Left lung (tissue), 10 donors: ENCODE results near the gene C1QTNF6. TPM values are rescaled to one million over a fixed set of nuclear protein-coding genes. Genes with fewer than 3 reads are reported as not detected.

Experiments
- ATAC-seq: fragments of 200-7000 bp; cut with Tn5 transposase; one replicate; pipeline ENCODE4 v1.9.1; 2020; ENCODE audit warnings: moderate library complexity
- DNase-seq, 4 donors: peaks; one replicate each; pipeline ENCODE4 v3.0.0-alpha.2; 2013 to 2020
- H3K27ac ChIP-seq, 2 donors: fragments of 200-600 bp; sonication (generic) in 1 of 2; one replicate each; pipeline versions ENCODE4 v1.5.0 to v1.8.0; 2020 to 2021
- H3K27me3 ChIP-seq, 2 donors: fragments of 200-600 bp; sonication (generic) in 1 of 2; one replicate each; pipeline versions ENCODE4 v1.5.0 to v1.8.0; 2020 to 2021
- H3K36me3 ChIP-seq, 2 donors: fragments of 200-600 bp; sonication (generic) in 1 of 2; one replicate each; pipeline versions ENCODE4 v1.5.0 to v1.8.0; 2020 to 2021
- H3K4me1 ChIP-seq, 2 donors: fragments of 200-600 bp; one replicate each; pipeline ENCODE4 v1.8.0; 2021
- H3K4me3 ChIP-seq, 2 donors: fragments of 200-600 bp; sonication (generic) in 1 of 2; one replicate each; pipeline versions ENCODE4 v1.5.0 to v1.8.0; 2020 to 2021; ENCODE audit warnings: mild to moderate bottlenecking in 1 of 2
- H3K9me3 ChIP-seq, 2 donors: fragments of 200-600 bp; sonication (generic) in 1 of 2; one replicate each; pipeline versions ENCODE4 v1.5.0 to v1.8.0; 2020 to 2021
- intact Hi-C, 2 donors: fragments of 100-400 bp; cut with DNase I; formaldehyde crosslinking; loops; one replicate each; pipeline versions ENCODE4 v1.11.2 to v1.14.2; 2022
- polyA plus RNA-seq, 6 donors: library from polyadenylated mRNA; unstranded; fragments of 120-200 nt; gene quantifications; one replicate each; pipeline ENCODE4 v1.2.1, GENCODE V29; 2013; ENCODE audit not compliant: insufficient read length in 6 of 6
- total RNA-seq, 2 donors: library from RNA; stranded (reverse); fragmentation: NEBNext Ultra II Directional; extraction: Animal tissue kit (Norgen Biotek cat#: 25700); gene quantifications; one replicate each; pipeline ENCODE4 v1.2.1, GENCODE V29; 2021
- TF ChIP-seq, protein P1 (sequence below), 2 donors: fragments of 200-600 bp; sonication (generic) in 1 of 2; IDR thresholded peaks; one replicate each; pipeline versions ENCODE4 v1.5.0 to v1.8.0; 2021; ENCODE audit warnings: antibody characterized with exemption in 2 of 2
- donor health status: DM: no; HTN: yes; CAD: no.
- donor health status: DM: no; HTN: no; CAD: no.

The C1QTNF6 gene
- total and polyA plus RNA-seq, 8 donors, result 7.2 to 28.8 (median 24.4) TPM

DNA sequence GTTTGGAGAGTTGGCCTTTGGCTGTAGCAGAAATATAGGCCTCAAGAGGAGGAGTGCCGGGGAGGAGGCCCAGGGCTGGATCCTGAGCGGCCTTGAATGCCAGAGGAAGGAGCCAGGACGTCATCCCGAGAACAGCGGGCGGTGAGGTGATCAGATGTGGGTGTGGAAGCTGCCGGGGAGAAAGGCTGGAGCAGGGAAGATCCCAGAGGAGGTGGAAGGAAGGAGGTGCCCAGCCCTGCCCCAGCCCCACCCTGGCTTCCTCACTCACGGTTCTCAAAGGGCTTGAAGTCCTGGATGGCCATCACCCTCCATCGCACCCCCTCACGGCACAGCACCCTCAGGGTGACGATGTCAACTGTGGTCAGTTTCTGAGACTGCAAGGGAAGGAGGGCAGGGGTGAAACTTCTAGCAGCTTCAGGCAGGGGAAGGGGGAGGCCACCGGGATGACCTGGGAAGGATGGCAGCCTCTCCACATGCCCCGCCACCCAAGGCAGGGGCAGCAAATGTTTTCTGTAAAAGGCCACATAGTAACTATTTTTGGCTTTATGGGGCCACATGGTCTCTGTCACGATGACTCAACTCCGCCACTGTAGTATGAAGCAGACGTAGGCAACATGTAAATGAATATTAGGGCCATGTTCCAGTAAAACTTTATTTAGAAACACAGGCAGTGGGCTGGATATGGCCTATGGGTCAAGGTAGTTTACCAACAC lies 49.0 kb downstream of the C1QTNF6 start:
- no peak overlapping the region for H3K27ac ChIP-seq
- no peaks in the 10 kb centered on the region for H3K4me1 ChIP-seq
- no peaks in the 10 kb centered on the region for H3K27me3 ChIP-seq
- H3K9me3 ChIP-seq, result no peaks in the 10 kb centered on the region
- intact Hi-C loops, result no loop called here
- peak in 1 of 4 donors; percentile 51 for DNase-seq
- TF ChIP-seq, protein P1, sequence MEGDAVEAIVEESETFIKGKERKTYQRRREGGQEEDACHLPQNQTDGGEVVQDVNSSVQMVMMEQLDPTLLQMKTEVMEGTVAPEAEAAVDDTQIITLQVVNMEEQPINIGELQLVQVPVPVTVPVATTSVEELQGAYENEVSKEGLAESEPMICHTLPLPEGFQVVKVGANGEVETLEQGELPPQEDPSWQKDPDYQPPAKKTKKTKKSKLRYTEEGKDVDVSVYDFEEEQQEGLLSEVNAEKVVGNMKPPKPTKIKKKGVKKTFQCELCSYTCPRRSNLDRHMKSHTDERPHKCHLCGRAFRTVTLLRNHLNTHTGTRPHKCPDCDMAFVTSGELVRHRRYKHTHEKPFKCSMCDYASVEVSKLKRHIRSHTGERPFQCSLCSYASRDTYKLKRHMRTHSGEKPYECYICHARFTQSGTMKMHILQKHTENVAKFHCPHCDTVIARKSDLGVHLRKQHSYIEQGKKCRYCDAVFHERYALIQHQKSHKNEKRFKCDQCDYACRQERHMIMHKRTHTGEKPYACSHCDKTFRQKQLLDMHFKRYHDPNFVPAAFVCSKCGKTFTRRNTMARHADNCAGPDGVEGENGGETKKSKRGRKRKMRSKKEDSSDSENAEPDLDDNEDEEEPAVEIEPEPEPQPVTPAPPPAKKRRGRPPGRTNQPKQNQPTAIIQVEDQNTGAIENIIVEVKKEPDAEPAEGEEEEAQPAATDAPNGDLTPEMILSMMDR (IDR thresholded peaks at IDR 0.05), result no peak
- no peak overlapping the region for H3K4me3 ChIP-seq
- ATAC-seq, result no peak
- H3K36me3 ChIP-seq, result no peaks in the 10 kb centered on the region

DNA sequence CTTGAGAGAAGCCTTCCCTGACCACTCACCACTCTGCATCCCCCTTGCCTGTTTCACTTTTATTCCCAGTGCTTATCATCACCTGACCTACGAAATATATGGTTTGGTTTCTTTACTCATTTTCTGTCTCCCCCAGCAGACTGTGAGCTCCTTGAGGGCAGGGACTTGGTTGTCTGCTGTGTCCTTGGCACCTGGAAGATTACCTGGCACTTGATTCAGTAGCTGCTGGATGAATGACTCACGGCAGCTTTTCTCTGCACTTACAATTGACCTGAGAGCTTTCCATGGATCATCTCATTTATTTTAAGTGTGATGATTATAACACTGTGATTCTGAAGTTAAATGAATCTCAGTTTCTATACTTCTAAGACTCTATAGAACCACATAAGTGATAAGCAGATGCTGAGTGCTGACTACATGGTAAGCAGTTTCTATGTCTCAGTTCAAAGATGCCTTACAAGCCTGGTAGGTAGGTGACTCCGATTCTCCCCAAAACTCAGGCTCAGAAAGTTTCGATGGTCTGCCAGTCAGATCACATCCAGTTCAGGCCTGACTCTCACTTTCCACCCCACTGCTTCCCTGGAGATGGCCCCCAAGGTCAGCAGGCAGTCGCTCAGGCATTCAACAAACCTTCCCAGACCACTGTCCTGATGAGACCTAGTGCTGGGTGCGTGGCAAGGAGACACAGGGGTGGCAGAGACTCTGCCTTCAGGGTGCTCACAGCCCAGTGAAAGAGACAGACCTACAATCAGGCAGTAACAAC lies 50.0 kb downstream of the C1QTNF6 start:
- no peaks in the 10 kb centered on the region for H3K27me3 ChIP-seq

DNA sequence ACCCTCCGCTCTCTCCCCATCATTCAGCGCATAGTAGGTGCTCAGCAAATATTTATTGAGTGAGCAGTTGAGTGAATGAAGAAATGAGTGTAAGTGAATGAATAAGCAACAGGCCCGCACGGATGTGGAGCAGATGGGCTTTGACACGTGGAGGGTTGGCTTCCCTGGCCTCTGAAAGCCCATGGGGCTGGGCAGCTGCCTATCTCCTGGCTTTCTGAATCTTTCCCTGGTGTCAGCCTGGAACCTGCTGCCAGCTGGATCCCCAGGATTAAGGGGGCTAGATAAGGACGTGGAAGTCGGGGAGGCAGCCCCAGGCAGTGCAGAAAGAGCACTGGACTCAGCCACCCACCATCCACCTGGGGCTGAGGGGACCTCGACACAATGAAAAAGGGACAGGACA lies 50.9 kb downstream of the C1QTNF6 start:
- no peak for ATAC-seq
- Histone ChIP-seq H3K27ac (no peak overlapping the region), H3K36me3 (no peaks in the 10 kb centered on the region), H3K4me3 (no peak overlapping the region), H3K4me1 (no peaks in the 10 kb centered on the region), H3K27me3 (no peaks in the 10 kb centered on the region), H3K9me3 (no peaks in the 10 kb centered on the region)
- peak in 1 of 4 donors; percentile 17 for DNase-seq
- intact Hi-C loops, result no loop called here
- TF ChIP-seq, protein P1 (IDR thresholded peaks at IDR 0.05), result no peak

More for the DNA sequence above, 50.0 kb downstream of the C1QTNF6 start:
- ATAC-seq, result no peak
- no peak overlapping the region for H3K4me3 ChIP-seq
- no peaks in the 10 kb centered on the region for H3K4me1 ChIP-seq
- peak in 1 of 4 donors; percentile 11 for DNase-seq
- no peak overlapping the region for H3K27ac ChIP-seq
- intact Hi-C loops, result no loop called here
- TF ChIP-seq, protein P1 (IDR thresholded peaks at IDR 0.05), result no peak
- H3K9me3 ChIP-seq, result no peaks in the 10 kb centered on the region
- H3K36me3 ChIP-seq, result no peaks in the 10 kb centered on the region

DNA sequence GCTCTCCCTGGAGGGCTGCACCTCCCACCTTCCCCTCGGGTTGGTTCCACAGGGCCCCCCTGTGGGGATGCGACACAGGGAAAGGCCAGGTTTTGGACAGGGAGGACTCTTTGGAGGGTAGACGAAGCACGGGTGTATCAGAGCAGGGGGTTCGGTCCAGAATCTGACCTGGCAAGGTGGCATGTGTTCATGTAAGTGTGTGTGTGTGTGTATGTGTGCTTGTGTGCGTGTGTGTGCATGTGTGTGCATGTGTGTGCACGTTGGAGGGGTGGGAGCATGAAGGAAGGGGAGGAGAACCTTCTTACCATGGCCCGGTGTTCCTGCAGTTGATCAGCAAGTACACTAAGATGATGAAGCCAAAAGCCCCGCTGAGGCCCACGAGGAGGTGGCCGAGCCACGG lies 53.0 kb downstream of the C1QTNF6 start:
- Histone ChIP-seq H3K4me1 (no peaks in the 10 kb centered on the region), H3K27ac (no peak overlapping the region), H3K36me3 (no peaks in the 10 kb centered on the region), H3K9me3 (no peaks in the 10 kb centered on the region), H3K27me3 (no peaks in the 10 kb centered on the region), H3K4me3 (no peak overlapping the region)
- TF ChIP-seq, protein P1 (IDR thresholded peaks at IDR 0.05), result no peak
- peak in 1 of 4 donors; percentile 36 for DNase-seq
- intact Hi-C loops, result no loop called here
- no peak for ATAC-seq

DNA sequence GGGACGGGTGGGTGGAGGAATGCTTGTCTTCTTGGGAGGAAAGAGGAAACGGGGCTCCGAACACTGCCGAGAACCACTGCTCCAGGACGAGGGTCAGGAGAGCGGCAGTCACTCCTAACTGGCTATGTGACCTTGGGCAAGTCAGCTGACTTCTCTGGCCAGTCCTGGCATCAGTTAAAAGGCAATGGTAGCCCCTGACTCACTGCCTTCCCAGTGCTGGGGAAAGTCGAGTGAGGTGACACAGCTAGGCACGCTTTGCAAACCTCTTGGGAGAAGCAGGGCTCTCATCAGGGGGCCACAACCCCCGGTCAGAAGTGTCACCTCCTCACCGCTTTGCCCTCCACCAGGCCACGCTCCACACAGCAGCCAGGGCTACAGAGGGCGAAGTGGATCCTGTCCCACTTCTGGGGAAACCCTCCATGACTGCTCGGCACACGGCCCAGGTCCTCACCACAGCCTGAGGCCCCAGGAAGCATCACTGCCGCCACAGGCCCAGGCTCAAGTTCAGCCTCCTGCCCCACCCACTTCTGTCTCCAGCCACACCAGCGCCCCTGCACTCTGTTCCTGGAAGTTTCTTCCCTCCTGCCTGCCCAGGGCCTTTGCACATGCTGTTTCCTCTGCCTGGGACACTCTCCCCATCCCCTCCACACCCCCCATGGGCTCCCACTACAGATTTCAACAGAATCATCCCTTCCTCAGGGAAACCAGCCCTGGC lies 54.6 kb downstream of the C1QTNF6 start:
- no peaks in the 10 kb centered on the region for H3K36me3 ChIP-seq
- no peak for DNase-seq
- intact Hi-C loops, result no loop called here
- no peak overlapping the region for H3K4me3 ChIP-seq
- no peaks in the 10 kb centered on the region for H3K9me3 ChIP-seq
- ATAC-seq, result no peak
- H3K27ac ChIP-seq, result no peak overlapping the region
- H3K27me3 ChIP-seq, result peaks cover 0 to 2% of the 10 kb centered on the region in 2 donors
- TF ChIP-seq, protein P1 (IDR thresholded peaks at IDR 0.05), result no peak
- H3K4me1 ChIP-seq, result no peaks in the 10 kb centered on the region
